Tibial artery (tissue), 4 donors: ENCODE data around the gene PEX14.
"Not testable (repeated sequence)": the region's sequence is repeated elsewhere in the genome, so short reads cannot be mapped to it uniquely, and the experiment has no call there.

Experiments
- DNase-seq, 2 donors: peaks; one replicate each; pipeline ENCODE4 v3.0.0-alpha.2; 2019
- H3K27ac ChIP-seq, 2 donors: fragments of 200-600 bp; sonication (generic) in 1 of 2; 1 replicate in 1 of 2; 2 replicates in 1 of 2; pipeline ENCODE4 v1.5.1; 2018 to 2019; ENCODE audit warnings: mild to moderate bottlenecking in 1 of 2
- H3K27me3 ChIP-seq, 2 donors: fragments of 200-600 bp; sonication (generic) in 1 of 2; one replicate each; pipeline versions ENCODE4 v1.5.1 to v1.6.0; 2016 to 2019
- H3K36me3 ChIP-seq, 3 donors: fragments of 200-600 bp; sonication (generic) in 2 of 3; one replicate each; pipeline ENCODE4 v1.5.1; 2016 to 2019; ENCODE audit warnings: mild to moderate bottlenecking in 2 of 3
- H3K4me1 ChIP-seq, 4 donors: fragments of 200-600 bp; sonication (generic) in 2 of 4; 1 replicate in 3 of 4; 2 replicates in 1 of 4; pipeline ENCODE4 v1.5.1; 2016 to 2019
- H3K4me3 ChIP-seq, 2 donors: fragments of 200-600 bp; sonication (generic) in 1 of 2; 1 replicate in 1 of 2; 2 replicates in 1 of 2; pipeline ENCODE4 v1.5.1; 2018 to 2019; ENCODE audit warnings: mild to moderate bottlenecking in 2 of 2
- H3K9me3 ChIP-seq, 3 donors: fragments of 200-600 bp; sonication (generic) in 1 of 3; one replicate each; pipeline ENCODE4 v1.5.1; 2016 to 2019
- intact Hi-C: fragments of 100-400 bp; cut with DNase I; formaldehyde crosslinking; loops from one replicate; pipeline ENCODE4 v1.15.0; 2023; ENCODE audit warnings: low total_unique reads
- TF ChIP-seq, protein P1 (sequence below), 2 experiments: fragments of 200-600 bp in 1 of 2; fragments of 450-650 bp in 1 of 2; IDR thresholded peaks; one replicate each; pipeline ENCODE4 v1.5.1; 2017 to 2019; ENCODE audit warnings: antibody characterized with exemption in 2 of 2, mild to moderate bottlenecking in 1 of 2, moderate library complexity in 1 of 2

Gene PEX14

DNA sequence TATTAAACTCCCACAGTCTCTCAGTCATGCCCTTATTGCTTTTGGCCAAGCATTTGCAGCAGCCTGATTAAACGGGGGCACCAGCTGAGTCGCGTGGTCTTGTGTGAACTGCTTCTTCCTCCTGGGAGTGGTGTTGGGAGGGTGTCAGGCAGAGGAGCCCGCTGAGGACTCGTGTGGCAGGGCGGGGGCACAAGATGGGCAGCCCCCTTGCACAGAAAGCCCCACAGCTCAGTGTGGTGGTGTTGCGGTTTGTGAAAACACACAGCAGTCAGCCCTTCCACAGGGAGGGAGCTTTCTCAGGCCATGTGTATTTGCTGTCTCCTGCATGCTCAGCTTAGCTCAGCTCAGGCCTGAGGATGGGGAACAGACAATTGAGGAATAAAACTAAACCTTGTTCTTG, 22.4 kb downstream of the PEX14 start:
- H3K36me3 ChIP-seq, result peaks cover 0 to 14% (median 0%) of the 10 kb centered on the region in 3 donors
- H3K9me3 ChIP-seq, result no peaks in the 10 kb centered on the region
- H3K4me1 ChIP-seq, result peaks cover 0 to 16% (median 6%) of the 10 kb centered on the region in 4 donors
- no peak overlapping the region for H3K4me3 ChIP-seq
- H3K27me3 ChIP-seq, result no peaks in the 10 kb centered on the region
- TF ChIP-seq, protein P1, sequence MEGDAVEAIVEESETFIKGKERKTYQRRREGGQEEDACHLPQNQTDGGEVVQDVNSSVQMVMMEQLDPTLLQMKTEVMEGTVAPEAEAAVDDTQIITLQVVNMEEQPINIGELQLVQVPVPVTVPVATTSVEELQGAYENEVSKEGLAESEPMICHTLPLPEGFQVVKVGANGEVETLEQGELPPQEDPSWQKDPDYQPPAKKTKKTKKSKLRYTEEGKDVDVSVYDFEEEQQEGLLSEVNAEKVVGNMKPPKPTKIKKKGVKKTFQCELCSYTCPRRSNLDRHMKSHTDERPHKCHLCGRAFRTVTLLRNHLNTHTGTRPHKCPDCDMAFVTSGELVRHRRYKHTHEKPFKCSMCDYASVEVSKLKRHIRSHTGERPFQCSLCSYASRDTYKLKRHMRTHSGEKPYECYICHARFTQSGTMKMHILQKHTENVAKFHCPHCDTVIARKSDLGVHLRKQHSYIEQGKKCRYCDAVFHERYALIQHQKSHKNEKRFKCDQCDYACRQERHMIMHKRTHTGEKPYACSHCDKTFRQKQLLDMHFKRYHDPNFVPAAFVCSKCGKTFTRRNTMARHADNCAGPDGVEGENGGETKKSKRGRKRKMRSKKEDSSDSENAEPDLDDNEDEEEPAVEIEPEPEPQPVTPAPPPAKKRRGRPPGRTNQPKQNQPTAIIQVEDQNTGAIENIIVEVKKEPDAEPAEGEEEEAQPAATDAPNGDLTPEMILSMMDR (IDR thresholded peaks at IDR 0.05), result no peak
- DNase-seq, result no peak
- no peak overlapping the region for H3K27ac ChIP-seq
- intact Hi-C loops, result no loop called here

DNA sequence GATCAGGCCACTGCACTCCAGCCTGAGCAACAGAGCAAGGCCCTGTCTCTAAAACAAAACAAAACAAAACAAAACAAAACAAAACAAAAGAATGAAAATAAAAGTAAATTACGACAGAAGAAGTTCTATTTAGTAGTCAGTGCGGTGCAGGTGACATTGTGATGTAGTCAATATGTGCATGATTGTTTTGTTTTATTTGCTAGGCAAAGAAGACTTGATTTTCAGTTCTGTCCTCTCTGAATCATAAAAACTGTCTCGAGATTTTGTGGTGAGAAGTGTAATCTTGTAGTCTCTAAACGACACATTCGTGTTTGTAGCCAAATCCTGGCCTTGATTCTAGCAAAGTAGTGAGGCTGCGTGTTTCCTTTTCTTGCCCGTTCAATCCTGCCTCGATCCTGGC, 23.5 kb downstream of the PEX14 start:
- Histone ChIP-seq H3K36me3 (peaks cover 0 to 14% (median 0%) of the 10 kb centered on the region in 3 donors), H3K27ac (no peak overlapping the region), H3K4me3 (no peak overlapping the region), H3K4me1 (peaks cover 0 to 16% (median 6%) of the 10 kb centered on the region in 4 donors), H3K27me3 (no peaks in the 10 kb centered on the region), H3K9me3 (no peaks in the 10 kb centered on the region)
- no peak for DNase-seq
- TF ChIP-seq, protein P1 (IDR thresholded peaks at IDR 0.05), result no peak
- intact Hi-C loops, result no loop called here

DNA sequence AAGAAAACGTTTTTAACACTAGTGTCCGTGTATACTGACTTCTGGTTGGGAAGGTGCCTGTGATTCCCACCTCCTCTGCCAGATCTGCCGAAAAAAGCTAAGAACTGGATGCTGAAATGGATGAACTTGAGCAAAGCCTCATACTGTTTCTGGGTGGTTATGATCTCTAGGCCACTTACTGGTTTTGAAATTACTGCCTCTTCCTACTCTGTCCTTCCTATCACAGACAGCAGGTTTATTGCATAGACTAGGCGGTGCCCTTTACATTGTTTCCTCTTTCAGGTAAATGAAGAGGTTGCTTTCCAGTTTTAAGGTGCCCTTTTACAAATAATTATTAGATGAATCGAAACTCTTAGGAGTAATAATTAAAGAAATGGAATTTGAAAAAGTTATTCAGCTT, 27.5 kb downstream of the PEX14 start:
- TF ChIP-seq, protein P1 (IDR thresholded peaks at IDR 0.05), result no peak
- Histone ChIP-seq H3K9me3 (no peaks in the 10 kb centered on the region), H3K4me1 (peaks cover 0 to 6% (median 1%) of the 10 kb centered on the region in 4 donors), H3K27ac (no peak overlapping the region), H3K4me3 (no peak overlapping the region), H3K27me3 (no peaks in the 10 kb centered on the region), H3K36me3 (peaks cover 0 to 3% (median 0%) of the 10 kb centered on the region in 3 donors)
- no peak for DNase-seq
- intact Hi-C loops, result no loop called here

DNA sequence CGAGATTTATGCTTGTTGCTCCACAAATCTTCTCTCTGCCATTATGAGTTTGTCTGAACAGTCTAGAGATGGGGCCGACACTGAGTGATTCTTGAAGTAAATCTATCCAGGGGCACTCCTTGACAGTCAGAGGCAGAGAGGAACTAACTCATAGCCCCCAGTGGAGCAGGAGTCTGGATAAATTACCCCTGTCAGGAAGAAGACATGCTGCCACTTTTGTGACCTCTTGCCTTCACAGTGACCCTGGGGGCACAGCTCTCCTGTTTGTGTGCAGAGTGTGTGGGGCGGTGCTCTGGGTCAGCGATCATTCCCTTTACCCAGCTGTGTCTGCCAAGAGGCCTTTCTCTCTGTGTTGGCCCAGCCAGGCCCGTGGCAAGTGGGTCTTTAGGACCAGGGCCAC, 29.5 kb downstream of the PEX14 start:
- intact Hi-C loops, result no loop called here
- DNase-seq, result no peak

DNA sequence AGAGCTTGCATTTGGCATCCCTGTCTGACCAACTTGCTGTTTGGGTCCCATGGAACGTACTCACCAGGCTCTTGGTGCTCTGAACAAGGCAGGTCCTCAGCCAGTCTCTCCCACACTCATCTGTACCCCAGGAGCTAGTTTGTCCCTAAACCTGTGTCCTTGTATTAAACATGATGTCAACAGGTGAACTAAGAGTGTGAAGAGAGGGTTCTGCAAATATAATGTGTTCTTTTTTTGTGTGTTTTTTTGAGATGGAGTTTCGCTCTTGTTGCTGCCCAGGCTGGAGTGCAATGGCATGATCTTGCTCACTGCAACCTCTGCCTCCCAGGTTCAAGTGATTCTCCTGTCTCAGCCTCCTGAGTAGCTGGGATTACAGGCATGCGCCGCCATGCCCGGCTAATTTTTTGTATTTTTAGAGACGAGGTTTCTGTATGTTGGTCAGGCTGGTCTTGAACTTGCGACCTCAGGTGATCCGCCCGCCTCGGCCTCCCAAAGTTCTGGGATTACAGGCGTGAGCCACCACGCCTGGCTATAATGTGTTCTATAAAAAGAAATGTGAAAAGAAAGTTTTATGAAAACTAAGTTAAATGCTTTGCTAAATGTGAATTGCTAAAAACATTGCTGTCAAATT, 31.4 kb downstream of the PEX14 start:
- intact Hi-C loops, result loop anchor here (5.0 kb wide), 1 partner anchor 361 kb away; no protein-coding TSS in a partner anchor
- H3K27me3 ChIP-seq, H3K36me3 ChIP-seq, DNase-seq, H3K27ac ChIP-seq, H3K4me3 ChIP-seq, H3K9me3 ChIP-seq: not testable (repeated sequence)
- H3K4me1 ChIP-seq, result peaks cover 0 to 29% (median 21%) of the 10 kb centered on the region in 4 donors

More for the DNA sequence above, 29.5 kb downstream of the PEX14 start:
- Histone ChIP-seq H3K36me3 (no peaks in the 10 kb centered on the region), H3K9me3 (no peaks in the 10 kb centered on the region), H3K27me3 (no peaks in the 10 kb centered on the region), H3K4me3 (no peak overlapping the region), H3K4me1 (peaks cover 0 to 14% (median 9%) of the 10 kb centered on the region in 4 donors), H3K27ac (no peak overlapping the region)
- TF ChIP-seq, protein P1 (IDR thresholded peaks at IDR 0.05), result no peak

DNA sequence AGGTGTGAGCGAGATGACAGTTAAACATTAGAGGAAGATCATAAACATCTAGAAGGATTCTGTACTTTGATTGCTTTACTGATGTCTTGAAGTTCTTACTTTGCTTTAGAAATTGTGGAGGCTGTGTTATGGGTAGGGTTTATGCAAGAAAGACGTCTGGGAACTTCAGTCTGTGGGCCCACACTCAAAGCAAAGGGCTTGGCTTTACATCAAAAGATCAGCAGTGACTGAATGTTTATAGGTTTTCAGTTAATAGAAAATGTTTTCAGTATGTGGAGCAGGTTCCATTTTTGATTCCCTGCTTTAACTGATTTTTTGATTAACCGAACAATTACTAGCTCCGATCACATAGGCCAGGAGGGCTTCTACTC, 31.9 kb downstream of the PEX14 start:
- Histone ChIP-seq H3K4me1 (peaks cover 0 to 33% (median 25%) of the 10 kb centered on the region in 4 donors), H3K27me3 (no peaks in the 10 kb centered on the region), H3K27ac (no peak overlapping the region), H3K4me3 (no peak overlapping the region), H3K9me3 (no peaks in the 10 kb centered on the region), H3K36me3 (no peaks in the 10 kb centered on the region)
- TF ChIP-seq, protein P1 (IDR thresholded peaks at IDR 0.05), result no peak
- no peak for DNase-seq
- intact Hi-C loops, result loop anchor here (5.0 kb wide), 1 partner anchor 361 kb away; no protein-coding TSS in a partner anchor
